OCI-LY7 (cell line): ENCODE data around the gene SKAP2.

Experiments used
- CTCF ChIP-seq: fragments of 200-600 bp; sonication (generic); conservative IDR thresholded peaks from 2 replicates; pipeline ENCODE4 v1.5.1; 2014; ENCODE audit warnings: mild to moderate bottlenecking, antibody characterized with exemption, low read length, moderate library complexity, mixed read lengths
- EZH2phosphoT487 ChIP-seq: fragments of 200-600 bp; sonication (generic); IDR thresholded peaks from 2 replicates; pipeline ENCODE4 v1.6.1; 2018; ENCODE audit warnings: low read depth, borderline replicate concordance, mild to moderate bottlenecking, mixed run types, antibody characterized with exemption, low read length, moderate library complexity, mixed read lengths

DNA sequence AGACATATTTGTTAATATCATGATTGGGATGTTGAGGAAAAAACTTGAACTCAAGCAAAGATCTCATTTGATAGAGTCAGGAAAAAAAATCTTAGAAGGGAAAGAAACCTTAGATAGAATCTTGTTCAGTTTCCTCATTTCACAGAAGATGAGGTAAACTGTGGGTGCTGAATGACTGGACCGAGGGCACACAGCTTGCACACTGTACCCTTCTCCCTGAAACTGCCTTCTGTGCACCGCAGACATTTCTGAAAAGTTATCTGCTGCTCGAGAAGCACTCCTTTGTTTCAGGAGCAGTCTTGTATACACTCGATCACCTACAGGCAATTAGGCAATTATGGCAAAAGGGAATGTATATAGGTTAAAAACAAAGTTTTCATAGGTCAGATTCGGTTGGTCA is 167.4 kb downstream of the SKAP2 start:
- TF ChIP-seq CTCF (no peak), EZH2phosphoT487 (no peak)
